ENCODE results near the gene MAPK8.

Gene MAPK8

GRCh38 chr10:48449501-48450232 is 143.2 kb downstream of the MAPK8 start:
- peak; percentile 53 for DNase-seq (ENCODE audit: low spot score)

- peak; percentile 60 for DNase-seq (ENCODE audit: low spot score)
Measured at GRCh38 chr10:48450233-48450740, 143.8 kb downstream of the MAPK8 start.

GRCh38 chr10:48450741-48451466 is 144.4 kb downstream of the MAPK8 start:
- peak; percentile 60 for DNase-seq (ENCODE audit: low spot score)

- peak; percentile 61 for DNase-seq (ENCODE audit: low spot score)
Measured at GRCh38 chr10:48451969-48452878, 145.7 kb downstream of the MAPK8 start.

- peak; percentile 52 for DNase-seq (ENCODE audit: low spot score)
Measured at GRCh38 chr10:48452879-48453412, 146.5 kb downstream of the MAPK8 start.

GRCh38 chr10:48453451-48454301 is 147.2 kb downstream of the MAPK8 start:
- no peak for DNase-seq (ENCODE audit: low spot score)

GRCh38 chr10:48454302-48455054 is 148.0 kb downstream of the MAPK8 start:
- peak; percentile 47 for DNase-seq (ENCODE audit: low spot score)

- no peak for DNase-seq (ENCODE audit: low spot score)
Measured at GRCh38 chr10:48455055-48455391, 148.5 kb downstream of the MAPK8 start.

GRCh38 chr10:48455392-48456151 is 149.1 kb downstream of the MAPK8 start:
- DNase-seq (ENCODE audit: low spot score): peak; percentile 55

- peak; percentile 65 for DNase-seq (ENCODE audit: low spot score)
Measured at GRCh38 chr10:48456361-48456804, 149.9 kb downstream of the MAPK8 start.

GRCh38 chr10:48456808-48457761 is 150.6 kb downstream of the MAPK8 start:
- DNase-seq (ENCODE audit: low spot score): no peak

GRCh38 chr10:48457949-48458661 is 151.6 kb downstream of the MAPK8 start:
- DNase-seq (ENCODE audit: low spot score): peak; percentile 56

GRCh38 chr10:48458662-48459048 is 152.2 kb downstream of the MAPK8 start:
- DNase-seq (ENCODE audit: low spot score): no peak

GRCh38 chr10:48459270-48460150 is 153.0 kb downstream of the MAPK8 start:
- peak; percentile 55 for DNase-seq (ENCODE audit: low spot score)

GRCh38 chr10:48460182-48460581 is 153.7 kb downstream of the MAPK8 start:
- DNase-seq (ENCODE audit: low spot score): no peak

- DNase-seq (ENCODE audit: low spot score): no peak
Measured at GRCh38 chr10:48461623-48462481, 155.4 kb downstream of the MAPK8 start.

Measured in left forelimb (tissue), 1 donor.